Measurements from ENCODE around the gene CEP89.
"Not testable (repeated sequence)": the region's sequence is repeated elsewhere in the genome, so short reads cannot be mapped to it uniquely, and the experiment has no call there.

CEP89 gene

GRCh38 chr19:32945260-32945659 lies 26.5 kb downstream of the CEP89 start:
- DNase-seq, result no peak

GRCh38 chr19:32941273-32941672 lies 30.5 kb downstream of the CEP89 start:
- DNase-seq, result not testable (repeated sequence)

- no peak for DNase-seq
These were observed 35.7 kb downstream of the CEP89 start for GRCh38 chr19:32936065-32936464.

- DNase-seq, result no peak
These were observed 36.1 kb downstream of the CEP89 start for GRCh38 chr19:32935629-32936028.

- no peak for DNase-seq
These were observed 38.2 kb downstream of the CEP89 start for GRCh38 chr19:32933571-32933970.

- no peak for DNase-seq
These were observed 41.2 kb downstream of the CEP89 start for GRCh38 chr19:32930567-32930966.

- DNase-seq, result peak; percentile 80
These were observed 43.0 kb downstream of the CEP89 start for GRCh38 chr19:32928806-32929205.

GRCh38 chr19:32924200-32924599 lies 47.6 kb downstream of the CEP89 start:
- peak; percentile 47 for DNase-seq

- no peak for DNase-seq
These were observed 50.1 kb downstream of the CEP89 start for GRCh38 chr19:32921624-32922023.

GRCh38 chr19:32919365-32919764 lies 52.4 kb downstream of the CEP89 start:
- DNase-seq, result no peak

- no peak for DNase-seq
These were observed 54.2 kb downstream of the CEP89 start for GRCh38 chr19:32917616-32917996.

- no peak for DNase-seq
These were observed 54.7 kb downstream of the CEP89 start for GRCh38 chr19:32916969-32917615.

GRCh38 chr19:32914879-32915660 lies 56.7 kb downstream of the CEP89 start:
- no peak for DNase-seq

- DNase-seq, result no peak
These were observed 60.3 kb downstream of the CEP89 start for GRCh38 chr19:32911467-32911866.

GRCh38 chr19:32910874-32911273 lies 60.9 kb downstream of the CEP89 start:
- DNase-seq, result no peak

GRCh38 chr19:32910094-32910493 lies 61.7 kb downstream of the CEP89 start:
- DNase-seq, result no peak

GRCh38 chr19:32909257-32909656 lies 62.5 kb downstream of the CEP89 start:
- DNase-seq, result no peak

GRCh38 chr19:32908641-32909190 lies 63.0 kb downstream of the CEP89 start:
- DNase-seq, result no peak

GRCh38 chr19:32902448-32902847 lies 69.3 kb downstream of the CEP89 start:
- DNase-seq, result peak; percentile 55

GRCh38 chr19:32901504-32902161 lies 70.1 kb downstream of the CEP89 start:
- peak; percentile 19 for DNase-seq

GRCh38 chr19:32896516-32897214 lies 75.1 kb downstream of the CEP89 start:
- DNase-seq, result no peak

GRCh38 chr19:32895384-32895783 lies 76.4 kb downstream of the CEP89 start:
- DNase-seq, result no peak

GRCh38 chr19:32891609-32892008 lies 80.1 kb downstream of the CEP89 start:
- DNase-seq, result no peak
